Mammary epithelial cell (primary cell): Measurements from ENCODE around the gene TNRC18.

Experiments used
- CTCF ChIP-seq, 2 donors: IDR thresholded peaks in 1 of 2; conservative IDR thresholded peaks in 1 of 2; 2 replicates each; pipeline ENCODE4 v1.5.1; 2011 to 2012; ENCODE audit warnings: inconsistent platforms in 2 of 2, low read length in 2 of 2, mild to moderate bottlenecking in 2 of 2, control low read depth in 1 of 2, low read depth in 1 of 2; ENCODE audit not compliant: insufficient read depth in 1 of 2; ENCODE audit errors: extremely low read depth in 1 of 2
- EZH2 ChIP-seq: IDR thresholded peaks from 2 replicates; pipeline ENCODE4 v1.6.1; 2012; ENCODE audit warnings: low read length, inconsistent platforms, borderline replicate concordance

GRCh38 chr7:5303061-5303460 is 120.6 kb downstream of the TNRC18 start:
- no peak for TF ChIP-seq EZH2
- no peak for TF ChIP-seq CTCF (conservative IDR thresholded peaks at IDR 0.05 in 1 of 2, IDR thresholded peaks at IDR 0.05 in 1 of 2; ENCODE audit: extremely low read depth in 1 of 2, insufficient read depth in 1 of 2, low read depth in 1 of 2, low read length in 2 of 2)
